IMR-90 (cell line): ENCODE data around the gene CNPPD1. TPM values are rescaled to one million over a fixed set of nuclear protein-coding genes. Genes with fewer than 3 reads are reported as not detected.

Experiments
- ATAC-seq: fragments of 200-7000 bp; cut with Tn5 transposase; 2 replicates; pipeline ENCODE4 v1.9.1; 2020; ENCODE audit warnings: low read depth, mild to moderate bottlenecking, moderate library complexity
- BruUV-seq: library from RNA; stranded (reverse); fragments of 400-500 nt; replicated peaks from 2 replicates; lab custom pipeline; 2021; lab: Mats Ljungman, UMichigan
- CTCF ChIA-PET: fragments of 300-600 bp; formaldehyde crosslinking; extraction: SDS; loops from one replicate; lab custom pipeline; 2021; ENCODE audit warnings: antibody characterized with exemption; lab: Yijun Ruan, JAX
- POLR2A ChIA-PET: fragments of 300-600 bp; sonication (Branson Sonifier 250); formaldehyde crosslinking; loops from one replicate; lab custom pipeline; 2022; ENCODE audit warnings: antibody characterized with exemption; ENCODE audit not compliant: unreplicated experiment; lab: Charles Lee
- DNase-seq: peaks from one replicate; pipeline ENCODE4 v3.0.0; 2013
- H2AFZ ChIP-seq: replicated peaks from 2 replicates; pipeline ENCODE3; 2013; ENCODE audit warnings: low read length, mild to moderate bottlenecking; ENCODE audit not compliant: poor library complexity
- H2AK5ac ChIP-seq: 2 replicates; pipeline ENCODE4 v1.6.1; 2013; ENCODE audit warnings: low read depth, low read length, inconsistent platforms
- H2AK9ac ChIP-seq: replicated peaks from 2 replicates; pipeline ENCODE3; 2013; ENCODE audit warnings: mild to moderate bottlenecking, low read depth, low read length, moderate library complexity; ENCODE audit not compliant: poor library complexity
- H2BK120ac ChIP-seq: 2 replicates; pipeline ENCODE4 v1.6.1; 2013; ENCODE audit warnings: low read depth, low read length, inconsistent platforms
- H2BK15ac ChIP-seq: 3 replicates; pipeline ENCODE4 v1.6.1; 2013; ENCODE audit warnings: low read depth, low read length, inconsistent platforms
- H2BK20ac ChIP-seq: 2 replicates; pipeline ENCODE4 v1.6.1; 2013; ENCODE audit warnings: low read depth, mild to moderate bottlenecking, inconsistent platforms, low read length, moderate library complexity
- H2BK5ac ChIP-seq: 2 replicates; pipeline ENCODE4 v1.6.1; 2013; ENCODE audit warnings: mild to moderate bottlenecking, low read depth, low read length, inconsistent platforms; ENCODE audit not compliant: poor library complexity, severe bottlenecking
- H3K14ac ChIP-seq: replicated peaks from 2 replicates; pipeline ENCODE4 v1.6.1; 2013; ENCODE audit warnings: low read depth, low read length, inconsistent platforms
- H3K18ac ChIP-seq: 2 replicates; pipeline ENCODE4 v1.6.1; 2013; ENCODE audit warnings: low read depth, low read length, control low read depth
- H3K23ac ChIP-seq: 2 replicates; pipeline ENCODE4 v1.6.1; 2013; ENCODE audit warnings: low read depth, low read length, inconsistent platforms
- H3K27ac ChIP-seq: 2 replicates; pipeline ENCODE4 v1.5.1; 2013; ENCODE audit warnings: mild to moderate bottlenecking, control low read depth, low read length; ENCODE audit not compliant: insufficient read depth
- H3K27me3 ChIP-seq: 2 replicates; pipeline ENCODE4 v1.6.1; 2013; ENCODE audit warnings: low read length; ENCODE audit not compliant: control insufficient read depth, insufficient read depth
- H3K36me3 ChIP-seq: 2 replicates; pipeline ENCODE4 v1.6.1; 2013; ENCODE audit warnings: low read length, mixed read lengths; ENCODE audit not compliant: control insufficient read depth, insufficient read depth
- H3K4ac ChIP-seq: 2 replicates; pipeline ENCODE4 v1.6.1; 2013; ENCODE audit warnings: low read depth, low read length, inconsistent platforms
- H3K4me1 ChIP-seq: 2 replicates; pipeline ENCODE4 v1.6.1; 2013; ENCODE audit warnings: low read length, mixed read lengths; ENCODE audit not compliant: control insufficient read depth, insufficient read depth
- H3K4me2 ChIP-seq: 2 replicates; pipeline ENCODE4 v1.6.1; 2013; ENCODE audit warnings: low read depth, mild to moderate bottlenecking, control low read depth, low read length, moderate library complexity
- H3K4me3 ChIP-seq: 2 replicates; pipeline ENCODE4 v1.5.1; 2013; ENCODE audit warnings: low read depth, mild to moderate bottlenecking, control low read depth, low read length, moderate library complexity; ENCODE audit not compliant: insufficient read depth
- H3K56ac ChIP-seq: 2 replicates; pipeline ENCODE4 v1.6.1; 2013; ENCODE audit warnings: low read length, inconsistent platforms; ENCODE audit not compliant: insufficient read depth; ENCODE audit errors: extremely low read depth
- H3K79me1 ChIP-seq, 2 experiments: 2 replicates each; pipeline ENCODE4 v1.6.1; 2013; ENCODE audit warnings: low read length in 2 of 2, inconsistent platforms in 1 of 2, low read depth in 1 of 2
- H3K9ac ChIP-seq: 2 replicates; pipeline ENCODE4 v1.6.1; 2013; ENCODE audit warnings: low read depth, low read length, control low read depth
- H3K9me1 ChIP-seq: 2 replicates; pipeline ENCODE4 v1.6.1; 2013; ENCODE audit warnings: low read length, inconsistent platforms; ENCODE audit not compliant: insufficient read depth
- H3K9me3 ChIP-seq: 2 replicates; pipeline ENCODE4 v1.6.1; 2013; ENCODE audit warnings: low read length; ENCODE audit not compliant: control insufficient read depth, insufficient read depth
- H4K20me1 ChIP-seq: 2 replicates; pipeline ENCODE4 v1.6.1; 2013; ENCODE audit warnings: low read length, inconsistent platforms; ENCODE audit not compliant: insufficient read depth
- H4K5ac ChIP-seq: 2 replicates; pipeline ENCODE4 v1.6.1; 2013; ENCODE audit warnings: mild to moderate bottlenecking, low read depth, low read length, control low read depth
- H4K8ac ChIP-seq, 2 experiments: 2 replicates each; pipeline ENCODE4 v1.6.1; 2013; ENCODE audit warnings: low read depth in 2 of 2, low read length in 2 of 2, control low read depth in 1 of 2, inconsistent platforms in 1 of 2
- H4K91ac ChIP-seq: 2 replicates; pipeline ENCODE4 v1.6.1; 2013; ENCODE audit warnings: low read depth, low read length, inconsistent platforms; ENCODE audit not compliant: insufficient read depth
- BHLHE40 ChIP-seq: fragments of 150-350 bp; IDR thresholded peaks from 2 replicates; pipeline ENCODE4 v1.6.1; 2016; ENCODE audit warnings: mild to moderate bottlenecking, low read depth, low read length
- CEBPB ChIP-seq: IDR thresholded peaks from 2 replicates; pipeline ENCODE4 v1.6.1; 2012; ENCODE audit warnings: low read depth, low read length, improper control_type of control experiment
- CHD1 ChIP-seq: IDR thresholded peaks from 2 replicates; pipeline ENCODE4 v1.6.1; 2012; ENCODE audit warnings: low read depth, low read length, improper control_type of control experiment
- FOS ChIP-seq: fragments of 150-350 bp; IDR thresholded peaks from 2 replicates; pipeline ENCODE4 v1.6.1; 2016; ENCODE audit warnings: low read depth, low read length
- MAFK ChIP-seq: IDR thresholded peaks from 2 replicates; pipeline ENCODE4 v1.6.1; 2012; ENCODE audit warnings: low read depth, low read length, improper control_type of control experiment
- MAZ ChIP-seq: IDR thresholded peaks from 2 replicates; pipeline ENCODE4 v1.6.1; 2012; ENCODE audit warnings: low read depth, mild to moderate bottlenecking, low read length, improper control_type of control experiment, moderate library complexity, borderline replicate concordance
- MXI1 ChIP-seq: IDR thresholded peaks from 2 replicates; pipeline ENCODE4 v1.6.1; 2012; ENCODE audit warnings: low read depth, mild to moderate bottlenecking, low read length, moderate library complexity, borderline replicate concordance
- NFE2L2 ChIP-seq: fragments of 150-350 bp; IDR thresholded peaks from 2 replicates; pipeline ENCODE4 v1.6.1; 2016; ENCODE audit warnings: low read depth, mild to moderate bottlenecking, low read length
- POLR2A ChIP-seq: IDR thresholded peaks from 2 replicates; pipeline ENCODE4 v1.6.1; 2012; ENCODE audit warnings: mild to moderate bottlenecking, low read depth, low read length
- RAD21 ChIP-seq: IDR thresholded peaks from 2 replicates; pipeline ENCODE4 v1.6.1; 2012; ENCODE audit warnings: low read length, improper control_type of control experiment
- RCOR1 ChIP-seq: IDR thresholded peaks from 2 replicates; pipeline ENCODE4 v1.6.1; 2012; ENCODE audit warnings: mild to moderate bottlenecking, low read length, improper control_type of control experiment; ENCODE audit not compliant: insufficient replicate concordance
- RFX5 ChIP-seq: IDR thresholded peaks from 2 replicates; pipeline ENCODE4 v1.8.0; 2012; ENCODE audit warnings: low read depth, mild to moderate bottlenecking, low read length, moderate library complexity
- SMC3 ChIP-seq: fragments of 150-350 bp; IDR thresholded peaks from 2 replicates; pipeline ENCODE4 v1.6.1; 2016; ENCODE audit warnings: low read depth, mild to moderate bottlenecking, antibody characterized with exemption, low read length, moderate library complexity
- WGBS, 2 experiments: methylation state at CpG; one replicate each; pipeline versions ENCODE4 v1.1.5 to v1.1.7; 2013; ENCODE audit warnings: missing lambda C conversion rate in 2 of 2; ENCODE audit not compliant: insufficient read length in 1 of 2; ENCODE audit errors: extremely low coverage in 2 of 2; 5-methylcytosine and 5-hydroxymethylcytosine counted together
- dilution Hi-C: fragments of 300-500 bp; cut with HindIII; formaldehyde crosslinking; loops from one replicate; pipeline ENCODE4 v1.14.3; 2018; ENCODE audit warnings: low sequenced_read_pairs; ENCODE audit not compliant: unreplicated experiment
- in situ Hi-C: fragments of 300-500 bp; cut with MboI; formaldehyde crosslinking; loops from 3 replicates; pipeline ENCODE4 v1.14.3; 2019; ENCODE audit warnings: low sequenced_read_pairs, inconsistent platforms, mixed read lengths
- intact Hi-C: fragments of 100-400 bp; cut with micrococcal nuclease; formaldehyde crosslinking; loops from 2 replicates; pipeline ENCODE4 v1.10.0; 2022
- polyA plus RNA-seq, 3 experiments: library from polyadenylated mRNA; depleted of rRNA; stranded (reverse); fragments of >200 nt; gene quantifications; 2 replicates each; pipeline ENCODE4 v1.2.3, GENCODE V29; 2012; ENCODE audit warnings: low replicate concordance in 1 of 3
- total RNA-seq: library from RNA; depleted of rRNA; stranded (reverse); fragments of >200 nt; gene quantifications from 2 replicates; pipeline ENCODE4 v1.2.3, GENCODE V29; 2012
- TF ChIP-seq, protein P1 (sequence below): fragments of 150-350 bp; IDR thresholded peaks from 2 replicates; pipeline ENCODE4 v1.6.1; 2016; ENCODE audit warnings: low read depth, mild to moderate bottlenecking, low read length, moderate library complexity, borderline replicate concordance
- TF ChIP-seq, protein P2 (sequence below): fragments of 150-350 bp; IDR thresholded peaks from 2 replicates; pipeline ENCODE4 v1.6.1; 2017; ENCODE audit warnings: mild to moderate bottlenecking, antibody characterized with exemption, low read length, low read depth
- TF ChIP-seq, protein P3 (sequence below): conservative IDR thresholded peaks from 2 replicates; pipeline ENCODE4 v1.5.1; 2012; ENCODE audit warnings: mild to moderate bottlenecking, low read depth, low read length, improper control_type of control experiment

CNPPD1 gene
- total and polyA plus RNA-seq, 2 of the 4 experiments (the other 2 are of a cell fraction), result 11.1 to 29.2 TPM

DNA sequence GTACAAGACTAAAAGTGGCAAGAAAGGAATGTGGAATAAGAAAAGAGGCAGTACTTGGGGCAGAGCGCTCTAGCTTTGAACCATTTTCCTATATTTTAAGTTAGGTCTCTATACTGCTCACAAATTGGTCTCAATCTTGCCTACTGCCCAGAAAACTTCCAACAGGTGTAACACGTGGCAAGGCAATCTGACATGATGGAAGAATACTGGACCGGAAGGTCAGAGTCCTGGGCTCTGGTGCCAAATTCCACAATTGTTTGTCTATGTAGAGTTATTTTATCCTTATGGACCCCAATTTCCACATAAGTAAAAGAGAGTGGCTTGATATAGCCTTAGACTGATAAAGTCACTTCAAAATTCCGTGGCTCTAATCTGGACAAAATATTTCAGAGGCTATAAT is 45.0 kb downstream of the CNPPD1 start:
- no peak overlapping the region for H4K91ac ChIP-seq
- H2BK20ac ChIP-seq, result no peak overlapping the region
- no peak overlapping the region for H2BK15ac ChIP-seq
- no peak overlapping the region for H3K4me3 ChIP-seq
- no peaks in the 10 kb centered on the region for H4K20me1 ChIP-seq
- BruUV-seq, result no TSS peak
- H2AFZ ChIP-seq, result no peak overlapping the region
- TF ChIP-seq NFE2L2, result no peak
- TF ChIP-seq, protein P1, sequence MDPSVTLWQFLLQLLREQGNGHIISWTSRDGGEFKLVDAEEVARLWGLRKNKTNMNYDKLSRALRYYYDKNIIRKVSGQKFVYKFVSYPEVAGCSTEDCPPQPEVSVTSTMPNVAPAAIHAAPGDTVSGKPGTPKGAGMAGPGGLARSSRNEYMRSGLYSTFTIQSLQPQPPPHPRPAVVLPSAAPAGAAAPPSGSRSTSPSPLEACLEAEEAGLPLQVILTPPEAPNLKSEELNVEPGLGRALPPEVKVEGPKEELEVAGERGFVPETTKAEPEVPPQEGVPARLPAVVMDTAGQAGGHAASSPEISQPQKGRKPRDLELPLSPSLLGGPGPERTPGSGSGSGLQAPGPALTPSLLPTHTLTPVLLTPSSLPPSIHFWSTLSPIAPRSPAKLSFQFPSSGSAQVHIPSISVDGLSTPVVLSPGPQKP, result no peak
- no peak for TF ChIP-seq CEBPB
- no peak for TF ChIP-seq RCOR1
- TF ChIP-seq, protein P2, sequence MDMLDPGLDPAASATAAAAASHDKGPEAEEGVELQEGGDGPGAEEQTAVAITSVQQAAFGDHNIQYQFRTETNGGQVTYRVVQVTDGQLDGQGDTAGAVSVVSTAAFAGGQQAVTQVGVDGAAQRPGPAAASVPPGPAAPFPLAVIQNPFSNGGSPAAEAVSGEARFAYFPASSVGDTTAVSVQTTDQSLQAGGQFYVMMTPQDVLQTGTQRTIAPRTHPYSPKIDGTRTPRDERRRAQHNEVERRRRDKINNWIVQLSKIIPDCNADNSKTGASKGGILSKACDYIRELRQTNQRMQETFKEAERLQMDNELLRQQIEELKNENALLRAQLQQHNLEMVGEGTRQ, result no peak
- TF ChIP-seq MAZ, result no peak
- TF ChIP-seq SMC3, result no peak
- TF ChIP-seq RFX5, result no peak
- TF ChIP-seq POLR2A, result no peak
- no peak for TF ChIP-seq CHD1
- no peak for TF ChIP-seq MAFK
- TF ChIP-seq, protein P3, sequence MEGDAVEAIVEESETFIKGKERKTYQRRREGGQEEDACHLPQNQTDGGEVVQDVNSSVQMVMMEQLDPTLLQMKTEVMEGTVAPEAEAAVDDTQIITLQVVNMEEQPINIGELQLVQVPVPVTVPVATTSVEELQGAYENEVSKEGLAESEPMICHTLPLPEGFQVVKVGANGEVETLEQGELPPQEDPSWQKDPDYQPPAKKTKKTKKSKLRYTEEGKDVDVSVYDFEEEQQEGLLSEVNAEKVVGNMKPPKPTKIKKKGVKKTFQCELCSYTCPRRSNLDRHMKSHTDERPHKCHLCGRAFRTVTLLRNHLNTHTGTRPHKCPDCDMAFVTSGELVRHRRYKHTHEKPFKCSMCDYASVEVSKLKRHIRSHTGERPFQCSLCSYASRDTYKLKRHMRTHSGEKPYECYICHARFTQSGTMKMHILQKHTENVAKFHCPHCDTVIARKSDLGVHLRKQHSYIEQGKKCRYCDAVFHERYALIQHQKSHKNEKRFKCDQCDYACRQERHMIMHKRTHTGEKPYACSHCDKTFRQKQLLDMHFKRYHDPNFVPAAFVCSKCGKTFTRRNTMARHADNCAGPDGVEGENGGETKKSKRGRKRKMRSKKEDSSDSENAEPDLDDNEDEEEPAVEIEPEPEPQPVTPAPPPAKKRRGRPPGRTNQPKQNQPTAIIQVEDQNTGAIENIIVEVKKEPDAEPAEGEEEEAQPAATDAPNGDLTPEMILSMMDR, result no peak
- no peak for TF ChIP-seq RAD21
- no peak for TF ChIP-seq FOS
- no peak for TF ChIP-seq BHLHE40
- TF ChIP-seq MXI1, result no peak
- H2BK5ac ChIP-seq, result no peak overlapping the region
- H4K8ac ChIP-seq, result no peak overlapping the region
- no peak overlapping the region for H3K56ac ChIP-seq
- CTCF ChIA-PET, result interaction anchor here (0.9 to 1.4 kb wide), 2 partner anchors 12 to 59 kb away, joined by 3 read pairs; no protein-coding TSS in a partner anchor
- intact Hi-C loops (no loop called here), in situ Hi-C loops (no loop called here), dilution Hi-C loops (no loop called here)
- no peak overlapping the region for H3K4ac ChIP-seq
- H4K5ac ChIP-seq, result no peak overlapping the region
- DNase-seq (no peak), ATAC-seq (no peak)
- H3K79me1 ChIP-seq, result no peaks in the 10 kb centered on the region; a peak in 1 of 4 replicates
- H2AK5ac ChIP-seq, result no peak overlapping the region
- no peak overlapping the region for H2AK9ac ChIP-seq
- H3K9me3 ChIP-seq, result no peaks in the 10 kb centered on the region
- H3K27ac ChIP-seq, result no peak overlapping the region
- H3K36me3 ChIP-seq, result no peaks in the 10 kb centered on the region
- WGBS, 2 experiments, result no CpG with 5 or more reads among the region's 4 CpGs
- no peak overlapping the region for H2BK120ac ChIP-seq
- H3K4me2 ChIP-seq, result no peak overlapping the region
- POLR2A ChIA-PET, result no interaction called here
- H3K14ac ChIP-seq, result no peak overlapping the region
- H3K4me1 ChIP-seq, result no peaks in the 10 kb centered on the region; the same call in 1 of the 2 replicates
- H3K9ac ChIP-seq, result no peak overlapping the region
- no peaks in the 10 kb centered on the region for H3K27me3 ChIP-seq
- no peak overlapping the region for H3K18ac ChIP-seq
- H3K23ac ChIP-seq, result no peak overlapping the region
- H3K9me1 ChIP-seq, result no peaks in the 10 kb centered on the region
